Stimulated activated CD4-positive, alpha-beta T cell treated with anti-CD3 and anti-CD28 coated beads, Interleukin-4, amount 100 ng/mL, for 1 hour (primary cell): ENCODE measurements around the gene TAC4.

Experiments
- DNase-seq: peaks from one replicate; pipeline ENCODE4 v3.0.0-alpha.2; 2020

TAC4 gene

GRCh38 chr17:49848019-49848473 is at the start of gene TAC4:
TSS of gene TAC4 (minus strand) at chr17:49848069. CDS start at chr17:49848017, 52 bp downstream.
- no peak for DNase-seq

DNA sequence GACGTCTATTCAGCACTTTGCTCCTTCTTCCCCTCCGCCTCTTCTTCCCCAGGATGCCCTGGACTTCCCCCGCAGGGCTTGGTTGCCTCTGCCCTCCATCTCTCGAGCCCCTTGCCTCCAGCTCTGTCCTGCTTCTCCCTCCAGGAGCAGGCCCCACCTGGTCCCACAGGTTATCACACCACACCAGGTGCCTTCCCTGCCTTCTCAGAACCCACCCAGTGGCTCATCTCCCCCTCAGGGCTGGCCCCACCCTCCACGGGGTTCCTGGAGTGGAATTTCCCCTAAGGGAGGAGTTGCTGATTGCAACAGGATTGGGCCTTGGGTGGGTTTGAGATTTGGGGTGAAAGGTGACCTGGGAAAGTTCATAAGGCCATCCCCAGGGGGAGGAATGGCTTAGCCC is 49.0 kb upstream of the TAC4 start:
- no peak for DNase-seq

DNA sequence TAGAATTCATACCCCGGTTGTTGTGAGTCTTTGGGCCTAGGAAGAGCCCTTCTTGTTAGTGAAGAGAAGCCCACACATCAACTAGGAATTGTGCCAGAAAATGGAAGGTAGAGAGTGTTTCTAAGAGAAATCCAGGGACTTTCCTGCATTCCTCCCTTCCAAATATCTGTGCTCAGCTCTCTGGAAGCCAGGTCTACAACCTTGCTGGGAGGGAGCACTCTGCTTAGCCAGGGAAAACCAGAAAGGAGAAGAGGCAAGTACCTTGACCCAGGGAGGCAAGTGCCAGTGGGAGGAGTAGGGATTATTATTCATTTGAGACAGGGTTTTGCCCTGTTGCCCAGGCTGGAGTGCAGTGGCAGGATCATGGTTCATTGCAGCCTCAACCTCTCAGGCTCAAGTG is 48.4 kb upstream of the TAC4 start:
- no peak for DNase-seq

GRCh38 chr17:49895812-49896211 is 47.9 kb upstream of the TAC4 start:
- DNase-seq: no peak

- DNase-seq: no peak
These were observed 46.9 kb upstream of the TAC4 start for GRCh38 chr17:49894761-49895160.

DNA sequence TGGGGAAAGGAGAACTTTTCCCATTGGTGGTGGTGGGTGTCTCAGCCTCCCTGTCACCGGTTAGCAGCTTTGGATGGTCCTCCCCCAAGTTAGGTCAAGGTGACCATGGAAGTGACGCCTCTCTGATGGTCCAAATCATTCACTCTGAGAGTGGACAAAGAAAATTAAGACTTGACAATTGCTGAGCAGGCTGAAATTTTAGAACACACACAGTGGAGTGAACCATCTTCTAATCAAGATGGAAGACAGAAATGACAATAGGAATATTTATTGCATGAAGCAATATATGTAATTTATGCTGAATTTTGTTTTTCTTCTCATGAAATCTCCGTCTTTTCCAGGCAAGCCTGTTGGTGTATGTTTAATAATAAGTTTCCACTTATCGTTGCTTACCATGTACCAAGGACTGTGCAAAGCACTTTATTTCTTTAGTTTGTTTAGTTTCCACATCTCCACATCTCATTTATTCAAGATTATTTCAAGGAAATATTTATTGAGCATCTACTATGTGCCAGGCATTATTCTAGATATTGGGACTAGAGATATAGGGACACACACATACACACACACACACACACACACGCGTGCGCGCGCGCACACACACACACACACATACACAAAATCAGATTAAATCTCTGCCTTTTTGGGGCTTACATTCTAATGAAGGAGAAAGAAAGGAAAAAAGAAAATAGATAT is 44.0 kb upstream of the TAC4 start:
- no peak for DNase-seq

- DNase-seq: no peak
These were observed 43.4 kb upstream of the TAC4 start for GRCh38 chr17:49891271-49891670.

- no peak for DNase-seq
These were observed 43.0 kb upstream of the TAC4 start for GRCh38 chr17:49890852-49891251.

GRCh38 chr17:49890077-49890821 is 42.4 kb upstream of the TAC4 start:
- no peak for DNase-seq

DNA sequence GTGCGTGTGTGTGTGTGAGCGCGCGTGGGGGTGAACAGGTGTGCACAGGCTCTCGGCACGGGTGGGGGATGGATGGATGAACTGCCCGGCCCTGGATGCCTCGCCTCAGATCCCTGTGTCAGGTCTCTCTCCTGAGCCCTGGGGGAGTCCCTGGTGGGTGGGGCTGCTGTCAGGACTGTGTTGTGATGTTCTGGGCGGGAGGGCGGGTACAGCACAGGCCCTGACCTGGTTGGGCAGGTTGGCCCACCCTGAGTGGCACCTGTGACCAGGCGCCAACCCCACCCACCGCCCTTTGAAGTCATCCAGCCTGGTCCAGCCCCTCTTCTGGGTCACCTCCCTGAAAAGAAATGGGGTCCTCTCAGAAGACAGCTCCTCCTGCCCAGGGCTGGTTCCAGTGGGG is 41.6 kb upstream of the TAC4 start:
- no peak for DNase-seq

GRCh38 chr17:49887744-49888360 is 40.0 kb upstream of the TAC4 start:
- no peak for DNase-seq

DNA sequence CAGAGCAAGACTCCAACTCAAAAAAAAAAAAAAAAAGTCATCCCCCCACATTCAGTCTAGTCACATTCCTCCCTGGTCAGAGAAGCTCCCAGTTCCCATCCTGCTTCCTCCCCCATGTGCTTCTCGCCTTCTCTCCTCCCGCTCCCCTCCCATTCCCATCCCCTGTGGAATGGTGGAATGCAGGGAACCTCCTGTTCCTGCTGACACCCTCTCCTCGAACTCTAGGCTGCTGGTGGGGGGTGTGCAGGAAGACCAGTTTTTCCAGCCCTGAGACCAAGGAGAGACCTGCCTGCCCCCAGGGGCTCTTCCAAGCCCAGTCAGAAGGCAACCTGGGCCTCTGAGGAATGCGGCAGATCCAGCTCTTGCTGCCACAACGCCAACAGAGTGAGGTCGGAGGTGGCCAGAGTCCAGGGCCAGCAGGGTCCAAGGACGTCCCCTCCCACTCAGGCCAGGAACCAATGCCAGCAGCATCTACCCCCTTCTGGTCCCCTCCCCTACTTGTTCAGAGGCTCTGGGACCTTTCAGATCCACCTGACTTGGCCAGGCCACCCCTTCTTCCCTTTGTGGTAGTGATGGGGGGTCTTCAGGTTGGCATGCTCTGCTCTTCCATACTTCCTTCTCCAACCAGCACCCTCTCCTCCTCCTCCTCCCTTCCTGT is 39.3 kb upstream of the TAC4 start:
- no peak for DNase-seq

DNA sequence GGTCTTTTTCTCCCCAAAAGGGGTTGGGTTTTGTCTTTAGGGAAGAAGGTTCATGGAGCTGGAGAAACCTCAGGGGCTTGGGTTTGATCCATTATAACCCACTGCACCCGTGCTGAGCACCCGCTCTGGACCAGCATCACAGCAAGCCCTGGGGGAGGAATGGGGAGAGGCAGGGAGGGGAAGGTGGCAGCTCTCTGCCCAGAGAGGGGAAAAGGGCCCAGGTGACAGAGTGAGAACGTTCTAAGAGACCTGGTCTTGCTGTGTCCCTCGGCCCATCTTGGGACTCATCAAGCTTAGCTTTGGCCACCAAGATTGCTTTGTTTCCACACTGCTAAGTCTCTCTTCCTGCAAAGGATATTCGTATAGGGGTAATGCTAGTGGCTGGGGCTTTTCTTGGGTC is 38.2 kb upstream of the TAC4 start:
- DNase-seq: no peak

DNA sequence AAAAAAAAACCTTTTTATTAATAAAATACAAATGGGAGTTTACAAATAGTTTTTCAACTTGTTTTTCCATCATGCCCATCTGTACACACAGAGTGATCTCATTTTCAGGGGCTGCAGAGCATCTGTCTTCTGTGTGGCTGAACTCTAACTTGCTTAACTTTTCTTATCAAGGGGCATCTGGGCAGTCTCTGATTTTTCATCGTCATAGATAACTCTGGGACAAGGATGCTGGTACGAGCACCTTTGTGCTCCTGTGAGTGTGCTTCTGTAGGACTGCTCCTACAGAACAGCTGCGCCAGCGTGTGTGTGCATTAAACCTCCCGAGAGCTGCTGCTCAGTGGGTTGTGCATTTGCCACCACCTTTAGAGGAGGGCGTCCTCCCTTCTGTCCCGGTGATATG is 34.6 kb upstream of the TAC4 start:
- no peak for DNase-seq

GRCh38 chr17:49881054-49881402 is 33.2 kb upstream of the TAC4 start:
- no peak for DNase-seq

- DNase-seq: peak; percentile 76
These were observed 32.6 kb upstream of the TAC4 start for GRCh38 chr17:49880291-49881053.

- DNase-seq: no peak
These were observed 31.3 kb upstream of the TAC4 start for GRCh38 chr17:49878931-49879904.

DNA sequence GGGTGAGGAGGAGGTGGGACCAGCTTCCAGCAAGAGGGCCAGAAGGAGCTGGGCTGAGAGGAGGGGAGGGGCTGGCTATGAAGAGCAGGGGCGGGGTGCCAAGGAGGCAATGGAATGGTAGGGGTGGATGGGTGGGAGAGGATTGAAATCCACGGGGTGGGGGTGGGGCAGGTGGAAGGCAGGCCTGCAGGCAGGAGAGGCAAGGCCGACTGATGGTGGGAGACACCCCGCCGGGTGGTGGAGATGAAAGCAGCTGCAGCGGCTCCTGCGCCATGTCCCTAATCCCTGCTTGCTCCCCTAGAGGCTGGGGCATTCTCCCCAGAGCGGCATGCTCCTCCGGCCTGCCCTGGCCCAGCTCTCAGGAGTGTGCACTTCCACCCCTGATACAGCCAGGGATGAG is 27.8 kb upstream of the TAC4 start:
- DNase-seq: no peak

DNA sequence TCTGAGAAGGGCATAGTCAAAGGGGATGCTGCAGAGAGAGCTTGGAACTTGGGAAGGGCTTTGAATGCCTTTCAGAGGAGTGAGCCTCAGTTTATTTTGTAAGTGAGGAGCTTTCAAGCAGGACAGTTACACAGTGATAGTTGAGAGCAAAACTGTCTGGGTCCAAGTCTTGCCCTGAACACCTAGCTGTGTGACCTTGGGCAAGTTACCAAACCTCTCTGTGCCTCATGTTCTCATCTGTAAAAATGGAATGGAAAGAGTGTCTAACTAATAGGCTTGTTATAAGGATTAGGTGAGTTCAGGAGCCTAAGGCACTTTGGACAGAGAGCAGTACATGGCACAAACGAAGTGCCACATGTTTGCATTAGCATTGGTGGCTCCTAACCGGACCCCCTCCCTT is 27.0 kb upstream of the TAC4 start:
- DNase-seq: no peak

DNA sequence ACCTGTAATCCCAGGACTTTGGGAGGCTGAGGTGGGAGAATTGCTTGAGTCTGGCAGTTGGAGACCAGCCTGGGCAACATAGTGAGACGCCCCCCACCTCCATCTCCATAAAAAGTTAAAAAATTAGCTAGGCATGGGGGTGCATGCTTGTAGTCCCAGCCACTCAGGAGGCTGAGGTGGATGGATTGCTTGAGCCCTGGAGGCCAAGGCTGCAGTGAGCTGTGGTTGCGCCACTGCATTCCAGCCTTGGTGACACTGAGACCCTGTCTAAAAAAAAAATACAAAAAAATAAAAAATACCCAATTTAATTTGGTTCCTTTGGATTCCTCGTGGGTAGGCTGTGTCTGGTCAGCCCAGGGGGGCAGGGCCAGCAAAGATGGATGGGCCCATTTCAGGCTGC is 26.1 kb upstream of the TAC4 start:
- DNase-seq: no peak

DNA sequence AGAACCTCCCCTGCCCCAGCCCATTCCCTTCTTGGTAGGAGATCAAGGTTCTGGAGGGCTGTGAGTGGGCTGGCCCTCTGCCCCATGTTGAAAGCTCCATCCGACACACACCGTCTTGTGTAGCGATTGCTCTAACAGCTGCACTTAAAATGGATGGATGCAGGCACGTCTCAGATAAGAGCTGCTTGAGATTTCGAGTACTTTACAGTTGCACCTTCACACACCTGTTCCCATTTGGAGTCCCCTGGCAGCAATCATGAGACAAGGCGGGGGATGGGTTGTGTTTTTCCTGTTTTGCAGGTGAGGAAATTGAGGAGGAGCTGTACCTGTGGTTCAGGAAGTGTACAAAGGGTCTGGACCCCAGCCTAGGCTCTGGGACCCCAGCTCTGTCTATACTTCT is 25.6 kb upstream of the TAC4 start:
- DNase-seq: no peak
